IPS DF 19.7 (cell line): ENCODE measurements around the gene FREM1.
"Not testable (repeated sequence)": the region's sequence is repeated elsewhere in the genome, so short reads cannot be mapped to it uniquely, and the experiment has no call there.

Experiments
- DNase-seq: peaks from one replicate; pipeline ENCODE4 v3.0.0-alpha.2; 2013; ENCODE audit warnings: low read depth, low spot score

Gene FREM1

GRCh38 chr9:14909961-14910805 is at the start of gene FREM1:
Gene FREM1 (minus strand): TSS chr9:14910428. CDS start chr9:14868977, 41,451 bp downstream.
- DNase-seq: no peak

- no peak for DNase-seq
Observed at GRCh38 chr9:14958989-14959388, 48.8 kb upstream of the FREM1 start.

DNA sequence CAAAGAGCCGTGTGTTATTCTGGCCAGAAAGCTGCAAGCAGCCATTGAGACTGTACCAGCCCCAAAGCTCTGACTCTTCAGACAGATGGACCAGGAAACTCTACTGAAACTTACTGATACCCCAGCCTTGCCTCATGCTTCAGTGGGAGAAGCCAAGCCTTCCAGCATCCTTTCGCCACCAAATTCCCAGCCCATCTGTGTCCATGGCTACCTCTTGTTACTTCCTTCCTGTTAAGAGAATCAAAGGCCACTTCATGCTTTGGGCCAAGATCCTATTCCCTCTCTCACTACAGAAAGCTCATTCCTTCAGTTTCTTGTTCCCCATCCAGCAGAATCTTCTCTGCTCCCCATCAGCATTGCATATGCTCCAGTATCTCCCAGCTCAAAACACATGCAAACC is 46.9 kb upstream of the FREM1 start:
- DNase-seq: no peak

- no peak for DNase-seq
Observed at GRCh38 chr9:14956208-14956607, 46.0 kb upstream of the FREM1 start.

GRCh38 chr9:14945351-14945750 is 35.1 kb upstream of the FREM1 start:
- no peak for DNase-seq

- no peak for DNase-seq
Observed at GRCh38 chr9:14941501-14942405, 31.5 kb upstream of the FREM1 start.

DNA sequence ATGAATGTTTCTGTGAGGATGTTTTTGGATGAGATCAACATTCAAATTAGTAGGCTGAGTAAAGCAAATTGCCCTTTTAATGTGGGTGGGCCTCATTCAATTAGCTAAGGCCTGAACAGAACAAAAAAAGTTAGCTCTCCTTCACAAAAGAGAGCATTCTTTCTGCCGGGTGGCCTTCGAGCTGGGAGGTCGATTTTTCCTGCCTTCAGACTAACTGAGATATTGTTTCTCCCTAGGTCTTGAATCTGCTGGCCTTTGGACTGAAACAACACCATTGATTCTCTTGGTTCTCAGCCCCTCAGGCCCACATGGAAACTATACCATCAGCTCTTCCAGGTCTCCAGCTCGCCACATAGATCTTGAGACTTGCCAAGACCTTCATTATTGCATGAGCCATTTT is 29.1 kb upstream of the FREM1 start:
- no peak for DNase-seq

- no peak for DNase-seq
Observed at GRCh38 chr9:14937216-14937615, 27.0 kb upstream of the FREM1 start.

- DNase-seq: no peak
Observed at GRCh38 chr9:14936491-14936890, 26.3 kb upstream of the FREM1 start.

DNA sequence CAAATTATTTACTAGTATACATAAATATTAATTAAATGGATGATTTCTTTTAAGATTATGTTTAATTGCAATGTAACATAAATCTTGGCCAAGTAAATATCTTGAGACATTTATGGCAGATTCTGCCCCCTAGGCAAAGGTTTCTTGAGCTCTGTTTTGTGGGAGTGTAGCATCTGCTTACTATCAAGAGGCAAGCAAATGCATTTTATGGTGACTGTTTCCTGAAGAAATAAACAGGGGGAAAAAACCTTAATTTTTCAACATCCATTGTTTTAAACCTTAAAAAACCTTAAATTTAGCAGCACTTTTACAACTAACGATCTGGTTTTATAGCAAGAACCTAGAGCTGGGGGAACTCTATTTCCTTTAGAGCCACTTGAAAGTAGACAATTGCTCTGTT is 25.7 kb upstream of the FREM1 start:
- no peak for DNase-seq

- DNase-seq: no peak
Observed at GRCh38 chr9:14935106-14935751, 25.0 kb upstream of the FREM1 start.

DNA sequence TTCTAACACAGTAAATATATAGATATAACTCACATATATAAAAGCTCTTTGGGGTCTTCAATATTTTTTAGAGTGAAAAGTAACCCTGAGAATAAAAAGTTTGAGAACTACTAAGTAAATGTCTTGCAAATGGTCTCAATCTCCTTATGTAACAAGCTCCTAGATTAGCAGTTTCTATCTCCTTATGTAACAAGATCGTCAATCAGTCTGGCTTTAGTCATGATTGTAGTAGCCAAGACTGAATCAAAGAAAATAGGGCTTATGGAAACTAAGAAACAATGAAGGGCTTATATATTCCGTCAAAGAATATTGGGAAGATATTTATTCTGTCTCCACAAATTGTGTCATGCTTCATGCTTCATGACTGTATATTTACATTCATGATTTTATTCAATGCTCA is 22.4 kb upstream of the FREM1 start:
- DNase-seq: no peak

DNA sequence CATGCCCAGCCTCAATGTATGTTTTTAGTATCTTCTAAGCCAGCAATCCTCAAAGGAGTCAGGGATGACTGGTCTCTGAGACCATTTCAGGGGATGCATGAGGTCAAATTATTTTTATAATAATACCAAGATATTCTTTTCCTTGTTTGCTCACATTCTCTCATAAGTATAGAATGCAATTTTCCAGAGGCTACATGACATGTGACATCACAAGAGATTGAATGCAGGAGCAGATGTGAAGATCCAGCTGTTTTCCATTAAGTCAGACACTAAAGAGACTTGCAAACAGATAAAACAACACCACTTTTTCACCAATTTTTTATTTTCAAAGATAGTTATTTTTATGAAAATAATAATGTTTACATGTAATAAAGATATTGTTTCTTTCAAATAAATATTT is 22.0 kb upstream of the FREM1 start:
- DNase-seq: no peak

GRCh38 chr9:14926941-14927624 is 16.9 kb upstream of the FREM1 start:
- DNase-seq: no peak

DNA sequence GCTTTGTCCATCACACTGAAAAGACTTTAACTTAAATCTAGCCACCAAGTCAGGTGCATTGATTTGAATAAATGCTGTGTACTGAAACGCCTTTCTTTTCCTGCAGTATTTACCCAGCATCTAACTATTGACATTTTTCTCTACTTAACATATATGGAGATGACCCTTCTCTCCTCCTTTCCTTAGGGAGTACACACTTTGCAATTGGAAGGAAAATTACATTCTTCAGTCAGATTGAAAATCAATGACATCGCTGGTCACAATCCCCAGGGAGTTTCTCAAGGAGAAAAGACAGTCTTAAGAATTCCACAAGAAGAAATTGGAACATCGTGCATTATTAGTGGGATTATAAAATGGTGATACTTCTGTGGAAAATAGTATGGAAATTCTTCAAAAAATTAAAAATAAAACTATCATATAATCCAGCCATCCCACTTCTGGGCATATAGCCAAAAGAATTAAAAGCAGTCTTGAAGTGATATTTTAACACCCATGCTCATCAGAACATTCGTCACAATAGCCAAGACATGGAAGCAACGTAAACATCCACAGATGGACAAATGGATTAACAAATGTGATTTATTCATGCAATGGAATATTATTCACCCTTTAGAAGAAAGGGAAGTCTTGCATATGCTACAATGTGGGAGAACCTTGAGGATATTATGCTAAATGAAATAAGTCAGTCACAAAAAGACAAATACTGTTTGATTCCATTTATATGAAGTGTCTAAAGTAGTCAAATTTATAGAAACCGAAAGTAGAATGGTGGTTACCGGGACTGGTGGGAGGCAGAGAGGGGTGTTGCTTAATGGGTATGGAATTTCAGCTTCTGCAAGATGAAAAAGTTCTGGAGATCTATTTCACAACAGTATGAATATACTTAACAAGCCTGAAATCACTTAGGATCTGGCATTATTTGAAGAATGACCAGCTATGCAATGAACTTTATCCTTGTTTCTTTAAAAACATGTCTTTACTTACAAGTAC is 14.3 kb upstream of the FREM1 start:
- no peak for DNase-seq

DNA sequence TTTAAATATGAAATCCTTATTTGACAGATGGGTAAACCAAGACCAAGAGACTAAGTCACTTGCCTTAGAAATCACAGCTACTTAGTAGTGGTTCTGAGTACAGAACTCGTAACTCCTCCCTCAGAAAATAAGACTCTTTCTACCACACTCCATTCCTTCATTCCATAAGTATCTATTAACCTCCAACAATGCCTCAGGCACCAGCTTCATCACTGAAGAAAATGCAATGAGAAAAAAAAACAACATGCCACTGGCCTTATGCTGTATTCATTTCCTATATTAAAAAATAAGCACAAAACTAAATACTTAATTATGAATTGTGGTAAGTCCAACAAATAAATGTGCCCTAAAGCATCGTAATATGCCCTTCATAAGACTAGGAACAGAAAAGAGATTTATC is 13.5 kb upstream of the FREM1 start:
- DNase-seq: no peak

- DNase-seq: not testable (repeated sequence)
Observed at GRCh38 chr9:14920805-14921204, 10.6 kb upstream of the FREM1 start.

GRCh38 chr9:14913366-14913765 is 3.1 kb upstream of the FREM1 start:
- no peak for DNase-seq

DNA sequence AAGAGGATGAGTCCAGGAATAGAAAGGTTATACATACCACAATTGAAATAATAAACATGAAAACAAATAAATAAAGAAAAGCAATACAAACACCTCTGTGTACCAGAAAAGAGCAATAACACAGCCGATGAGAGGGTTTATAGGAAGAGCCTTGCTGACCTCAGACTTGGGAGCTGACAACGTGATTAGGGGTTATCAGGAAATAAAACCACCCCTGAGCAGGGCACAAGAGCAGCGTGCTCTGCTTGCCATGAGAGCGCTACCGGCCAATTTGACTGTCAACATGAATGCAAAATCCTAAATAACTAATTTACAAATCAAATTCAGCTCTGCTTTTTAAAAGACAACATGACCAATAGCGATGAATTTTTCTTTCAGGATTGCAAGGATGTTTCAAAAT is 2.6 kb upstream of the FREM1 start:
- DNase-seq: no peak

DNA sequence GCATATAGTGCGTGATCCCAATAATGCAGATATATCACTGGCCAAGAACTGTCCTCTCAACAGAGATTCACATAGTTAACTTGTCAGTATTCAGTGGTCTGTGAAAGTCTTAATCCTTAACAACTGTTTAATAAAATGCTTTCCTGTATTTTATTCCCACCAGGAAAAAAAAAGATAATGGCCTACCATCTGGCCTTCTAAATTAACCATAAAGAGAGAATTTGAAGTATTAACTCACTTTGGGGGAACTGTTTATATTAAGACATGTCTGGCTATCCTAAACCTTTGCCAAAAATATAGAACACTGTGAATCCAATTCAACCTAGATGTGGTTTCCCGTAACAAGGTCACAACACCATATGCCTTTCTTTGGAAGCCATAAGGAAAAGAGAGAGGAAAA is 818 bp upstream of the FREM1 start:
- DNase-seq: no peak
